K562 (cell line): ENCODE results near the gene HEY2. TPM values are rescaled to one million over a fixed set of nuclear protein-coding genes. Genes with fewer than 3 reads are reported as not detected.

Experiments used
- ATAC-seq: fragments of 200-7000 bp; cut with Tn5 transposase; 3 replicates; pipeline ENCODE4 v1.9.1; 2020; ENCODE audit warnings: moderate library complexity
- BruUV-seq: library from RNA; stranded (reverse); fragments of 400-500 nt; replicated peaks from 2 replicates; lab custom pipeline; 2021; lab: Mats Ljungman, UMichigan
- CTCF ChIA-PET: fragments of 300-600 bp; formaldehyde crosslinking; extraction: SDS; loops from one replicate; lab custom pipeline; 2021; ENCODE audit warnings: low intra/inter-chr PET ratio; lab: Yijun Ruan, JAX
- POLR2A ChIA-PET: fragments of 300-600, 350-650 bp; sonication (Branson Sonifier 250); formaldehyde crosslinking; extraction: SDS; loops from one replicate; lab custom pipeline; 2021; ENCODE audit warnings: antibody characterized with exemption, inconsistent platforms; lab: Yijun Ruan, JAX
- DNase-seq, 4 experiments: peaks; one replicate each; pipeline versions ENCODE4 v3.0.0 to v3.0.0-alpha.2; 2011 to 2018; ENCODE audit warnings: low spot score in 3 of 4, mixed read lengths in 3 of 4; ENCODE audit errors: extremely low read depth in 1 of 4
- FAIRE-seq: peaks from 2 replicates; lab custom pipeline; 2011; peaks lifted over from hg19 to GRCh38; lab: Jason Lieb, UNC
- H2AFZ ChIP-seq: 2 replicates; pipeline ENCODE4 v1.6.0; 2011; ENCODE audit warnings: low read depth, low read length, control low read depth, inconsistent platforms
- H3K27ac ChIP-seq: fragments of 200-600 bp; 3 replicates; pipeline ENCODE4 v1.8.0; 2011; ENCODE audit warnings: low read depth, mild to moderate bottlenecking, control low read depth, inconsistent platforms, low read length, moderate library complexity, mixed read lengths; ENCODE audit errors: extremely low read depth
- H3K27me3 ChIP-seq, 2 experiments: fragments of 300-600 bp in 1 of 2; 2 replicates in 1 of 2; 3 replicates in 1 of 2; pipeline versions ENCODE4 v1.6.0 to v1.8.0; 2011; ENCODE audit warnings: inconsistent platforms in 2 of 2, low read length in 2 of 2, mild to moderate bottlenecking in 1 of 2, mixed read lengths in 1 of 2, moderate library complexity in 1 of 2; ENCODE audit not compliant: control insufficient read depth in 2 of 2, insufficient read depth in 2 of 2
- H3K36me3 ChIP-seq: fragments of 300-600 bp; 3 replicates; pipeline ENCODE4 v1.8.0; 2011; ENCODE audit warnings: mild to moderate bottlenecking, low read length, inconsistent platforms; ENCODE audit not compliant: control insufficient read depth, insufficient read depth
- H3K4me1 ChIP-seq, 2 experiments: fragments of 200-600 bp in 1 of 2; replicated peaks in 1 of 2; 2 replicates in 1 of 2; 3 replicates in 1 of 2; pipeline versions ENCODE4 v1.5.1 to v1.8.0; 2011; ENCODE audit warnings: inconsistent platforms in 2 of 2, low read length in 2 of 2, mild to moderate bottlenecking in 1 of 2, mixed read lengths in 1 of 2, moderate library complexity in 1 of 2; ENCODE audit not compliant: control insufficient read depth in 2 of 2, insufficient read depth in 2 of 2
- H3K4me2 ChIP-seq: 2 replicates; pipeline ENCODE4 v1.6.1; 2011; ENCODE audit warnings: low read length, control low read depth, inconsistent platforms, mixed read lengths; ENCODE audit not compliant: insufficient read depth
- H3K4me3 ChIP-seq: fragments of 200-600 bp; sonication (generic), shearing (Covaris generic); 2 replicates; pipeline ENCODE4 v1.5.1; 2016; ENCODE audit warnings: control low read depth, inconsistent platforms
- H3K79me2 ChIP-seq: fragments of 200-600 bp; 3 replicates; pipeline ENCODE4 v1.8.0; 2011; ENCODE audit warnings: low read length, inconsistent platforms; ENCODE audit not compliant: control insufficient read depth, insufficient read depth
- H3K9ac ChIP-seq, 2 experiments: 2 replicates each; pipeline versions ENCODE4 v1.6.0 to v1.6.1; 2011; ENCODE audit warnings: low read depth in 2 of 2, low read length in 2 of 2, control low read depth in 1 of 2, inconsistent platforms in 1 of 2, mild to moderate bottlenecking in 1 of 2, mixed read lengths in 1 of 2; ENCODE audit not compliant: insufficient read depth in 1 of 2
- H3K9me1 ChIP-seq: one replicate; pipeline ENCODE4 v1.6.0; 2011; ENCODE audit warnings: inconsistent platforms, mild to moderate bottlenecking, low read length, moderate library complexity; ENCODE audit not compliant: control insufficient read depth, insufficient read depth
- H3K9me3 ChIP-seq: replicated peaks from 2 replicates; pipeline ENCODE4 v1.5.1; 2011; ENCODE audit warnings: low read depth, low read length, inconsistent platforms; ENCODE audit not compliant: control insufficient read depth, insufficient read depth
- H4K20me1 ChIP-seq: replicated peaks from 2 replicates; pipeline ENCODE4 v1.6.1; 2011; ENCODE audit warnings: low read length, inconsistent platforms, mixed read lengths; ENCODE audit not compliant: control insufficient read depth, insufficient read depth
- CBX3 ChIP-seq, 2 experiments: IDR thresholded peaks; 1 replicate in 1 of 2; 2 replicates in 1 of 2; pipeline ENCODE4 v1.6.1; 2012; ENCODE audit warnings: inconsistent platforms in 2 of 2, low read length in 2 of 2, borderline replicate concordance in 1 of 2, control low read depth in 1 of 2
- DACH1 ChIP-seq: fragments of 450-650 bp; IDR thresholded peaks from 2 replicates; pipeline ENCODE4 v1.6.1; 2018; ENCODE audit not compliant: partially characterized antibody
- FOXJ3 ChIP-seq: sonication (generic); formaldehyde crosslinking; IDR thresholded peaks from 2 replicates; pipeline ENCODE4 v1.4.0; 2020; ENCODE audit warnings: mild to moderate bottlenecking, missing genetic modification reagents
- HMBOX1 ChIP-seq: sonication (generic); IDR thresholded peaks from 2 replicates; pipeline ENCODE4 v1.6.1; 2016
- IRF2 ChIP-seq: sonication (generic); formaldehyde crosslinking; IDR thresholded peaks from 2 replicates; pipeline ENCODE4 v1.8.1; 2022; ENCODE audit warnings: mild to moderate bottlenecking, missing genetic modification reagents
- NR1H2 ChIP-seq: sonication (generic); formaldehyde crosslinking; IDR thresholded peaks from 2 replicates; pipeline ENCODE4 v1.4.0; 2020; ENCODE audit warnings: mild to moderate bottlenecking, missing genetic modification reagents
- ZFP91 ChIP-seq: sonication (generic); formaldehyde crosslinking; IDR thresholded peaks from 2 replicates; pipeline ENCODE4 v1.8.0; 2022; ENCODE audit warnings: mild to moderate bottlenecking, missing genetic modification reagents
- ZFPM2 ChIP-seq: fragments of 250-450 bp; sonication (Bioruptor Pico); IDR thresholded peaks from 2 replicates; pipeline ENCODE4 v1.5.1; 2022; ENCODE audit warnings: mild to moderate bottlenecking
- ZNF121 ChIP-seq: sonication (generic); formaldehyde crosslinking; conservative IDR thresholded peaks from 2 replicates; pipeline ENCODE4 v1.8.0; 2022; ENCODE audit warnings: missing genetic modification reagents
- WGBS: fragments of 100-300 bp; shearing (Covaris generic); methylation state at CpG from one replicate; pipeline ENCODE4 v1.1.6; 2016; ENCODE audit warnings: low coverage, mixed read lengths; ENCODE audit not compliant: insufficient coverage; ENCODE audit errors: missing lambda C conversion rate; 5-methylcytosine and 5-hydroxymethylcytosine counted together
- in situ Hi-C: fragments of 300-500 bp; cut with MboI; formaldehyde crosslinking; loops from 4 replicates; pipeline ENCODE4 v1.15.0; 2018; ENCODE audit warnings: inconsistent platforms, mixed read lengths
- intact Hi-C: fragments of 100-400 bp; cut with micrococcal nuclease; formaldehyde crosslinking; loops from 2 replicates; pipeline ENCODE4 v1.14.2; 2022
- polyA plus RNA-seq, 8 experiments: library from polyadenylated mRNA; depleted of rRNA in 4 of 8; stranded (reverse) in 5 of 8; unstranded in 3 of 8; fragments of >200 nt; fragmentation: Nextera tagmentation in 2 of 8; fragmentation: Illumina TruSeq in 1 of 8; extraction: Ambion mirVana in 2 of 8; extraction: Trizol in 1 of 8; gene quantifications; 2 replicates each; pipeline versions ENCODE4 v1.2.1 to v1.2.3, GENCODE V29; 2011 to 2014; ENCODE audit warnings: inconsistent platforms in 1 of 8, missing spikeins in 1 of 8
- total RNA-seq, 7 experiments: library from RNA; depleted of rRNA in 6 of 7; stranded (reverse); fragments of >200 nt in 6 of 7; fragmentation: Illumina TruSeq in 2 of 7; extraction: Trizol in 2 of 7; gene quantifications; 2 replicates each; pipeline versions ENCODE4 v1.2.1 to v1.2.3, GENCODE V29; 2011 to 2021; ENCODE audit warnings: low replicate concordance in 1 of 7
- TF ChIP-seq, protein P1 (sequence below): sonication (generic); formaldehyde crosslinking; IDR thresholded peaks from 2 replicates; pipeline ENCODE4 v1.8.0; 2023; ENCODE audit warnings: missing genetic modification reagents, mild to moderate bottlenecking, borderline replicate concordance

The HEY2 gene
- total and polyA plus RNA-seq, 9 of the 15 experiments (the other 6 are each of a cell fraction or from before 2014, with no cell fraction given): 0.03 to 0.07 (median 0.06) TPM; not detected in 5

DNA sequence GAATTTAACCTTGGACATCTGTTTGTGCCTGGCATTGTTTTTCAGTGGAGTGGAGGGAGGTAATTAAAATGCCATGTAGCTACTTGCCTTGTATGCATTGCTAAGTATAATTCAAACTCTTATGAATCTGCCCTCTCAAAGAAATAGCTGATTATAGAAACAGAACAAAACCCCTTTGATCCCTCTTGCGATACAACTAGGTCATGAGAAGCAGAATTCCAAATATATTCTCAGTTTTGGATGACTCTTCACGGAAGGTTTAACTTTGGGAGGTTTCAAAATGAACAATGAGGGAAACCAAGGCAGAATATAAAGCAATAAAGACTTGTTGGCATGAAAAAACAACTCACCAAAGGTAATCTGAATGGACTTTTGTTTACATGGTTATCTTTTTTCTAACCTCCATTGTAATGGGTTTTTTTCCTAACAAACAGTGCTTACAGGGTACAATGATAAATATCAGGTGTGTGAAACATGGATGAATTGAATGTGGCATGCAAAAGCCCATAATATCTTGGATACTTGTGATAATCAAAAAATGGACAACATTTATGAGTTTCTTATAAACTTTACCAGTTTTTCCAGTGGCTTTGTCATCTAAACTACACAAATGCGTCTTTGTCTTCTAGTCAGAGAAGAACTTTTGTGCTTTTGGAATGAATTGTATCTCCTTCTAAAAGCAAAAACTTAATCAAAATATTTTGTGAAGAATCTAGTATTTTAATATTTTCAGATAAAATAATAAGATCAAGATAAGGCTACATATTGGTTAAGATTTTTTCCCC lies 15.7 kb upstream of the HEY2 start:
- Histone ChIP-seq H3K4me1 (no peaks in the 10 kb centered on the region), H3K4me3 (no peak overlapping the region), H3K27me3 (no peaks in the 10 kb centered on the region), H4K20me1 (no peaks in the 10 kb centered on the region), H3K79me2 (no peaks in the 10 kb centered on the region), H3K36me3 (no peaks in the 10 kb centered on the region), H3K9ac (no peak overlapping the region), H3K9me3 (no peaks in the 10 kb centered on the region), H3K9me1 (no peaks in the 10 kb centered on the region), H3K27ac (no peak overlapping the region), H3K4me2 (no peak overlapping the region), H2AFZ (no peak overlapping the region)
- ChIA-PET POLR2A (no interaction called here), CTCF (no interaction called here)
- in situ Hi-C loops: no loop called here
- DNase-seq (no peak), FAIRE-seq (no peak), ATAC-seq (no peak)
- intact Hi-C loops: no loop called here
- BruUV-seq: no TSS peak
- 0% methylated on average over 3 of the region's 3 CpGs for WGBS
- TF ChIP-seq ZFP91 (CRISPR knock-in tag) (no peak), IRF2 (no peak), ZFPM2 (CRISPR knock-in tag) (no peak), HMBOX1 (no peak), NR1H2 (no peak), ZNF121 (CRISPR knock-in tag) (no peak), DACH1 (no peak), CBX3 (IDR thresholded peaks at IDR 0.05; ENCODE audit: borderline replicate concordance in 1 of 2, low read length in 2 of 2) (no peak), FOXJ3 (CRISPR knock-in tag) (no peak)
- TF ChIP-seq, protein P1, sequence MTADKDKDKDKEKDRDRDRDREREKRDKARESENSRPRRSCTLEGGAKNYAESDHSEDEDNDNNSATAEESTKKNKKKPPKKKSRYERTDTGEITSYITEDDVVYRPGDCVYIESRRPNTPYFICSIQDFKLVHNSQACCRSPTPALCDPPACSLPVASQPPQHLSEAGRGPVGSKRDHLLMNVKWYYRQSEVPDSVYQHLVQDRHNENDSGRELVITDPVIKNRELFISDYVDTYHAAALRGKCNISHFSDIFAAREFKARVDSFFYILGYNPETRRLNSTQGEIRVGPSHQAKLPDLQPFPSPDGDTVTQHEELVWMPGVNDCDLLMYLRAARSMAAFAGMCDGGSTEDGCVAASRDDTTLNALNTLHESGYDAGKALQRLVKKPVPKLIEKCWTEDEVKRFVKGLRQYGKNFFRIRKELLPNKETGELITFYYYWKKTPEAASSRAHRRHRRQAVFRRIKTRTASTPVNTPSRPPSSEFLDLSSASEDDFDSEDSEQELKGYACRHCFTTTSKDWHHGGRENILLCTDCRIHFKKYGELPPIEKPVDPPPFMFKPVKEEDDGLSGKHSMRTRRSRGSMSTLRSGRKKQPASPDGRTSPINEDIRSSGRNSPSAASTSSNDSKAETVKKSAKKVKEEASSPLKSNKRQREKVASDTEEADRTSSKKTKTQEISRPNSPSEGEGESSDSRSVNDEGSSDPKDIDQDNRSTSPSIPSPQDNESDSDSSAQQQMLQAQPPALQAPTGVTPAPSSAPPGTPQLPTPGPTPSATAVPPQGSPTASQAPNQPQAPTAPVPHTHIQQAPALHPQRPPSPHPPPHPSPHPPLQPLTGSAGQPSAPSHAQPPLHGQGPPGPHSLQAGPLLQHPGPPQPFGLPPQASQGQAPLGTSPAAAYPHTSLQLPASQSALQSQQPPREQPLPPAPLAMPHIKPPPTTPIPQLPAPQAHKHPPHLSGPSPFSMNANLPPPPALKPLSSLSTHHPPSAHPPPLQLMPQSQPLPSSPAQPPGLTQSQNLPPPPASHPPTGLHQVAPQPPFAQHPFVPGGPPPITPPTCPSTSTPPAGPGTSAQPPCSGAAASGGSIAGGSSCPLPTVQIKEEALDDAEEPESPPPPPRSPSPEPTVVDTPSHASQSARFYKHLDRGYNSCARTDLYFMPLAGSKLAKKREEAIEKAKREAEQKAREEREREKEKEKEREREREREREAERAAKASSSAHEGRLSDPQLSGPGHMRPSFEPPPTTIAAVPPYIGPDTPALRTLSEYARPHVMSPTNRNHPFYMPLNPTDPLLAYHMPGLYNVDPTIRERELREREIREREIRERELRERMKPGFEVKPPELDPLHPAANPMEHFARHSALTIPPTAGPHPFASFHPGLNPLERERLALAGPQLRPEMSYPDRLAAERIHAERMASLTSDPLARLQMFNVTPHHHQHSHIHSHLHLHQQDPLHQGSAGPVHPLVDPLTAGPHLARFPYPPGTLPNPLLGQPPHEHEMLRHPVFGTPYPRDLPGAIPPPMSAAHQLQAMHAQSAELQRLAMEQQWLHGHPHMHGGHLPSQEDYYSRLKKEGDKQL (CRISPR knock-in tag): no peak
